GM18873 (cell line): ENCODE data around the gene LEMD1.
"Not testable (repeated sequence)": the region's sequence is repeated elsewhere in the genome, so short reads cannot be mapped to it uniquely, and the experiment has no call there.

Experiments used
- ATAC-seq: cut with Tn5 transposase; IDR thresholded peaks from one replicate; pipeline ENCODE4 v1.9.1; 2021; ENCODE audit warnings: mild to moderate bottlenecking, moderate library complexity, moderate number of reproducible peaks; ENCODE audit not compliant: unreplicated experiment, low FRiP score

Gene LEMD1

GRCh38 chr1:205387845-205388244 lies 34.0 kb downstream of the LEMD1 start:
- ATAC-seq: no peak

- ATAC-seq: not testable (repeated sequence)
Measured at GRCh38 chr1:205382990-205383389, 38.9 kb downstream of the LEMD1 start.

- no peak for ATAC-seq
Measured at GRCh38 chr1:205382561-205382960, 39.3 kb downstream of the LEMD1 start.

GRCh38 chr1:205381305-205381704 lies 40.6 kb downstream of the LEMD1 start:
- ATAC-seq: no peak

GRCh38 chr1:205380882-205381281 lies 41.0 kb downstream of the LEMD1 start:
- no peak for ATAC-seq

GRCh38 chr1:205379056-205379455 lies 42.8 kb downstream of the LEMD1 start:
- no peak for ATAC-seq

- no peak for ATAC-seq
Measured at GRCh38 chr1:205377355-205377754, 44.5 kb downstream of the LEMD1 start.

GRCh38 chr1:205376739-205377138 lies 45.1 kb downstream of the LEMD1 start:
- no peak for ATAC-seq

GRCh38 chr1:205375835-205376545 lies 45.9 kb downstream of the LEMD1 start:
- no peak for ATAC-seq

- no peak for ATAC-seq
Measured at GRCh38 chr1:205374210-205375078, 47.4 kb downstream of the LEMD1 start.

GRCh38 chr1:205373798-205374175 lies 48.1 kb downstream of the LEMD1 start:
- no peak for ATAC-seq

- ATAC-seq: no peak
Measured at GRCh38 chr1:205373022-205373797, 48.6 kb downstream of the LEMD1 start.

GRCh38 chr1:205371871-205372660 lies 49.8 kb downstream of the LEMD1 start:
- ATAC-seq: no peak

GRCh38 chr1:205370780-205371179 lies 51.1 kb downstream of the LEMD1 start:
- no peak for ATAC-seq

- ATAC-seq: no peak
Measured at GRCh38 chr1:205369701-205370123, 52.1 kb downstream of the LEMD1 start.

GRCh38 chr1:205368478-205368877 lies 53.4 kb downstream of the LEMD1 start:
- no peak for ATAC-seq

- no peak for ATAC-seq
Measured at GRCh38 chr1:205365945-205366463, 55.9 kb downstream of the LEMD1 start.

- not testable (repeated sequence) for ATAC-seq
Measured at GRCh38 chr1:205365086-205365485, 56.8 kb downstream of the LEMD1 start.

GRCh38 chr1:205360891-205361290 lies 61.0 kb downstream of the LEMD1 start:
- ATAC-seq: no peak
